GM18508 (cell line): Measurements from ENCODE around the gene FCRL2.
A peak's percentile ranks its signal among the peaks of the same experiment; 100 is the strongest.

Experiments used
- ATAC-seq: cut with Tn5 transposase; IDR thresholded peaks from one replicate; pipeline ENCODE4 v1.9.1; 2021; ENCODE audit warnings: moderate number of reproducible peaks; ENCODE audit not compliant: insufficient read depth, unreplicated experiment

The FCRL2 gene, protein sequence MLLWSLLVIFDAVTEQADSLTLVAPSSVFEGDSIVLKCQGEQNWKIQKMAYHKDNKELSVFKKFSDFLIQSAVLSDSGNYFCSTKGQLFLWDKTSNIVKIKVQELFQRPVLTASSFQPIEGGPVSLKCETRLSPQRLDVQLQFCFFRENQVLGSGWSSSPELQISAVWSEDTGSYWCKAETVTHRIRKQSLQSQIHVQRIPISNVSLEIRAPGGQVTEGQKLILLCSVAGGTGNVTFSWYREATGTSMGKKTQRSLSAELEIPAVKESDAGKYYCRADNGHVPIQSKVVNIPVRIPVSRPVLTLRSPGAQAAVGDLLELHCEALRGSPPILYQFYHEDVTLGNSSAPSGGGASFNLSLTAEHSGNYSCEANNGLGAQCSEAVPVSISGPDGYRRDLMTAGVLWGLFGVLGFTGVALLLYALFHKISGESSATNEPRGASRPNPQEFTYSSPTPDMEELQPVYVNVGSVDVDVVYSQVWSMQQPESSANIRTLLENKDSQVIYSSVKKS

DNA sequence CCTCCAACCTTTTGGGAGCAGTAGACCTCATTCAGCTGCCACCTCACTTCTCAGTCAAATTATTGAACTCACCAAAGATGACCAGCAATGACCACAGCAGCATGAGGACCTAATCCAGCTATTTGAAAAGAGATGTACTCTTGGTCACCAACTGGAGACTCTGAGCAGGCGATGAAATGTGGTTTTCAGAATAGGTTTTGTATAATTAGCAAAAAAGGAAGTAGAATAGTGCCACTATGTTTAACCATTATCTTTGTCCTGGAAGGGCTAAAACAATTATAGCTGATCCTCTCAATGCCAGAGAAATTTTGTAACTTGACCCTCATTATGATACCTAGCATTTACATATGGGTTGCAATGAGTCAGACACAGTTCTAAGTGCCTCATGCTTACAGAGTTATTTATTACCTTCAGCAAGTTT, at the start of gene FCRL2:
Gene FCRL2, minus strand, starts transcription at position 162 of the 421 bp plus-strand sequence. Its CDS starts 59 bp downstream, at position 103.
- peak; percentile 76 for ATAC-seq

GRCh38 chr1:157820299-157820698, 43.4 kb upstream of the FCRL2 start:
- ATAC-seq: no peak

DNA sequence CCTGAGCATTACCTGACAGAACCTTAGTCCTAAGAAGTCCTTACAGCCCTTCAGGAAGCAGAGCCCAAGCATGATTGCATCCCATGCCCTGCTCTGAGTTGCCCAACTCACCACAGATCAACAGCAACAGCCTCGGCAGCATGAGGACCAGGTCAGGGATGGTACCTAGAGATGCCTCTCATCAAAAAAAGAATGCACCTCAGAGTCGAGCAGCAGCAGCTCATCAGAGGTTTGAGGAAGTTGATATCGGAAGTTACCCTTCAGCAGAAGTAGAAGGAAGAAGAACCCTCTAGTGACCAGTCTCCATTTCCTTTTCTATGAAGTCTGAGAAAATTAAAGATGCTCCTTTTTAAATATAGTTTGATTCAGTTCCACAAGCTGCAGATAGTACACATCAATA, 43.0 kb upstream of the FCRL2 start, which contains the start of gene FCRL1:
Gene FCRL1, minus strand, starts transcription at position 225 of the 400 bp plus-strand sequence. Its CDS starts 83 bp downstream, at position 142.
- ATAC-seq: no peak

DNA sequence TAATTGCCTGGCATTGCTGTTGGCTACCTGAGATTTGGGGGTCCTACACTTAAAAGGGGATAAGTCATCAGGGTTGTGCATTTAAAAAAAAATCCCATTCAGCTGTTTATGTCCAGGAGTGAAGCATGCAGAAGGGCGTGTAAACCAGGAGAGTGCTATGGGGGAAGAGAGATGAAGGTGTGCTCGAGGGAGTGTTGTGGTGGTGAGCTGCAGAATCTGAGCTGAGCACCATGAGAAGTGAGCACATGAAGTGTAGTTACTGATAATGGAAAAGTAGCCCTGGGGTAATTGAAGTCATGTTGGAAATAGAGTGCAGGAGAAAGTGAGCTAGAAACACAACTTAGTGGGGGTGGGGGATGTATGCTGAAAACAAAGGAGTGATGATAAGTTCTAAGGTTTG, 42.3 kb upstream of the FCRL2 start:
- no peak for ATAC-seq

DNA sequence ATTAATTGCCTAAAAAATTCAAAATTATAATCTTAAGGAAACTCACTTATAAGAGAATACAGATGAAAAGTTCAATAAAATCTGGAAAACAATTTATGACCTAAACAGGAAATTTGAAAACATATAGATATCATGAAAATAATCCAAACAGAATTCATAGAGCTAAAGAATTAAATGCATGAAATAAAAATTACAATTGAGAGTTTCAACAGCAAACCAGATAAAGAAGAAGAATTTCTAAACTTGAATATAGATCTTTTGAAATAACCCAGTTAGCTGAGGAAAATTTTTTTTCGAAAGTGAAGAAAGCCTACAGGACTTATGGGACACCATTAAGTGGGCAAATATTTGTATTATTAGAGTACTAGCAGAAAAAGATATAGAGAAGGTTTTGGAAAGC, 36.3 kb upstream of the FCRL2 start:
- ATAC-seq: no peak

DNA sequence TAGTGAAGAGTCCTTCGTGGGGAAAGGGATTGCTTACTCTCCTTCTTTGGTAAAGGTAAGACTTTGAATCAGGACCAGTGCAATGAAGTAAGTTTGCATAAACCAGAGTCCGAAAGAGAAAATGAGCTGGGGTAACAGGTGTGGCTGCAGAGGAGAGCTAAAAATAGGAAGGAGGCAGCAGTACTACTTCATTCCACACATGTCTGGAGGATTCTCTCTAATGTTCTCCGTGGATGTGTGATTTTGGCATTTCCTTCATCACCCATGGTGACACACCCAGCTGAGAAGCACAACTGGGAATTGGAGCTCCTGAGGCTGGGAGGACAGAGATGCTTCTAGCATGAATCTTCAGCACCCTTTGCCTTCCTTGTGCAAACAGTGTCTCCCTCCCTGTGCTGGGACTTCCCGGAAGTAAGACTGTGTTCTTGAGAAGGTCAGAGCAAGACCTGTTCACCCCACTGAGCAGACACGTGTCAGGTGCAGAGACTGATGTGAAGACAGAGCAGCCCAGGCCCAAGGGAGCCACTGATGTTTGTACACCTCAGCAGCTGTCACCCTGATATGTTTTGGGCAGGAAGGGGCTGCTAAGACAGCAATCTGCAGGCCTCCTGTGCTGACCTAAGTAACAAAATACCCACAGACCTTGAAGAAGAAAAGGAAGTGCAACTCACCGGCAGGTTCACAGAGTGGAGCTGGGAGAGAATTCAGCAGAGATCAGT, 29.7 kb upstream of the FCRL2 start:
- peak; percentile 84 for ATAC-seq

DNA sequence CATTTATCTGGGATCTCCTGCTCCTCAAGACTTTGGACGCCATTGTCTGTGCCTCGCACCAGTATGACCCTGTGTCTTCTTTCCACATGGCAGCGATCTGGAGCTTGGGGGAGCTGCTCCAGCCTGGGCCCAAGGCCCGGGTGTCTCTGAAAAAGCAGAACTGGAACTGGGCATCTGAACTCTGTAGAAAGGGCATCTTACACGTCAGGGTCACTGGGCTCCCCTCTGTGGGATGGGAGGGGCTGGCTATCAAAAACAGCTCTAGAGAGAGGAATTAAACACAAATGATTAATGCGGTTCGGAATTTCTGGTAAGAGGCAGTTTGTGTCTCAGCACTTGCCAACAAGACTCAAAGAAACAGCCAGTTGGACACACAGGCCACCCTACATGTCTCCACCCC, 26.9 kb upstream of the FCRL2 start:
- no peak for ATAC-seq

- ATAC-seq: no peak
These were observed 23.1 kb upstream of the FCRL2 start for GRCh38 chr1:157799996-157800395.

DNA sequence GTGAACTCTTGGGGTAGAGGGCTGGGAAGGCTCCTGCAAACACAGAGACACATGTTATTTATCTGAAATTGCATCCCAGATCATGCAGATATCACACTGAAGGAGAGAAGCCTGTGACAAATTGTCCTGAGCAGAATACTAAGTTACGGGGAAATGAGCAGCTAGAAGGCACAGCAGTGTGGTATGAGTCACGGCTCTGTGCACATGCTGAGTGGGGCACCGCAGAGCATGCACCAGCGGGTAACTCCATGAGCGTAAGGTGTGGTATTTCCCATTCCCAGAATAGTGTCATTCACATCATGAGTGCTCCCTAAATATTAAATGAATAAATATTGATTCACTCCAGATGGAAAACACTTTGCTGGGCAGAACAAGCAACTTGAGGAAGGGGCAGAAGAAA, 21.3 kb upstream of the FCRL2 start:
- no peak for ATAC-seq

DNA sequence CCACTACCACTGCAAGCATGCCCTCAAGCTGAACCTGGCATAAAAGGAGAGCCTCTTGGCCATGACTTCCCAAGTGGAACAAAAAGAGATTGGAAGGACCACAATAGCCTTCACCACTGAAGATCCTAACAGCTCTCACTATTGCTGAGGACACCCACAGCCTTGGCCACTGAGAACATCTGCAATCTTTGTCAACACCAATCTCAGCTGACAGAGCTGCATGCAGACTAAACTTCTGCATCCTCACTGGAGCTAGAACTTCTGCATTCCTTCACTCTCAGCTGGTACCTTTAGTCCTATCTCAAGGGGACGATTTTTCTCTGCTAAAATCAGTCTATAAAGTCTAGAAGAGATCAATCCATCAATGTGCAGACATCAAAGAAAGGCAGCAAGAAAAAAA, 8.3 kb upstream of the FCRL2 start:
- ATAC-seq: no peak

- ATAC-seq: no peak
These were observed 7.9 kb upstream of the FCRL2 start for GRCh38 chr1:157784801-157785200.

DNA sequence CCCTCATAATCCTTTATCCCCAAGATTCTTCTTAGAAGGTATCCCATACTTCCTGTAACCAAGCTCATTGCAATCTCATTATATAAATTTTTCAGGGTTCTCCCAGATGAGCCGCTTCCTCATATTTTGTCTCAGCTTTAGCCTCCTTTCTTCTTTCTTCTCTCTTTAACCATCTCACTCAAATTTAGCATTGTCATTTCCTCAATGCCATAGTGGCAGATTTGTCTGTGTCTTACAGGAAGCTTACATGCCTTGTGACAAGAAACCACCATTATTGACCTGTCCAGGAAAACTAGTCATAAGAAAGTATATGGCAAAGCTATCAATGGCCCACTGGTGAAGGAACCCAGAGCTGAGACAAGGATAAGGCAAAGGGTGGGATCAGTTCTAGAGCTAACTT, 6.0 kb upstream of the FCRL2 start:
- no peak for ATAC-seq

DNA sequence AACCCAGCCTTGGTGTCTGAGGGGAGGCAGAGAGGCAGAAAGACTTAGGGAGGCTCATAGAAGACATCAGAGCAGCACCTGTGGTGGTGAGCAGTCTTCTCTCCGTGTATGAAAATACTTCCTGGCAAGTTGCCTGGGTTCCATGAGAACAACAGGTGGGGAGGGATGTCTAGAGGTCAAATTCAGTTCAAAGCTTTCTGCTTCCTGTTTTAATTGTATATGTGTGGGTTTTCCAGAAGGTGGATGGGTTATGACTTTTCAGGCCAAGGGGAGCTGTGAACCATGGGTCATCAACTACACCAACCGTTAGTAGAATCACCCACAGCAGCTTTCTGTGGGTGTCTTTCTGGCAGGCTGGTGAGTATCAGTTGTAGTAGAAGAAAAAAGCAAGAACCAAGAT, 4.1 kb upstream of the FCRL2 start:
- no peak for ATAC-seq

DNA sequence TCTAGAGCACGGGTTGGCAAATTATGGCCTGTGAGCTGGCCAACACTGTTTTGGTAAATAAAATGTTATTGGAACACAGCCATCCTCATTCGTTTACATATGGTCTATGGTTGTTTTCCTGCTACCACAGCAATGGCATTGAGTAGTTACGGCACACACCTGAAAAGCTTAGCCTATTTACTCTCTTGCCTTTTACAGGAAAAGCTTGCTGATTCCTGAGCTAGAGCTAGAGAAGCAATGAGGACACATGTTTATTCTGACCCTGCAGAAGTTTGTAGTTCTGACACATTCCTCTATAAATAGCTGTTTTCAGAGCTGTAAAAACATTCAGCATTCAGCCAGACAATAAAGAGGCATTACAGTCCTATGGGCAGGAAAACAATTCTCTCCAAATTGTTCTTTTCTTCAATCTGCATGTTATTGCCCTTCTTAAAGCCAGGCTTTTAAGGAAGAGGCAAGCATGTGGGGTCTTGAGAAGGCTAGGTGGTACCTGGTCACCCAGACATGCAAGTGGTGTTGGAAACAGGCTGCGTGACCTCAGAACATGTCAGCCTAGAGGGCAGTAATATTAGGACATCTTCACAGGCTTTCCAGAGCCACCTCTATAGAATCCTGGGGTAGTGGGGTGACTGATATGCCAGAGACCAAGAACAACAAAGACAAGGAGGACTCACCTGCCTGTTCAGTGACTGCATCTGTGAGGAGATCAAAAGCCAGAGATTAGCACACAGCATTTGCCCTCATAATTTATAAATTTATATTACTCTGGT, 1.6 kb downstream of the FCRL2 start:
- ATAC-seq: no peak

GRCh38 chr1:157774412-157774811, 2.5 kb downstream of the FCRL2 start:
- no peak for ATAC-seq

DNA sequence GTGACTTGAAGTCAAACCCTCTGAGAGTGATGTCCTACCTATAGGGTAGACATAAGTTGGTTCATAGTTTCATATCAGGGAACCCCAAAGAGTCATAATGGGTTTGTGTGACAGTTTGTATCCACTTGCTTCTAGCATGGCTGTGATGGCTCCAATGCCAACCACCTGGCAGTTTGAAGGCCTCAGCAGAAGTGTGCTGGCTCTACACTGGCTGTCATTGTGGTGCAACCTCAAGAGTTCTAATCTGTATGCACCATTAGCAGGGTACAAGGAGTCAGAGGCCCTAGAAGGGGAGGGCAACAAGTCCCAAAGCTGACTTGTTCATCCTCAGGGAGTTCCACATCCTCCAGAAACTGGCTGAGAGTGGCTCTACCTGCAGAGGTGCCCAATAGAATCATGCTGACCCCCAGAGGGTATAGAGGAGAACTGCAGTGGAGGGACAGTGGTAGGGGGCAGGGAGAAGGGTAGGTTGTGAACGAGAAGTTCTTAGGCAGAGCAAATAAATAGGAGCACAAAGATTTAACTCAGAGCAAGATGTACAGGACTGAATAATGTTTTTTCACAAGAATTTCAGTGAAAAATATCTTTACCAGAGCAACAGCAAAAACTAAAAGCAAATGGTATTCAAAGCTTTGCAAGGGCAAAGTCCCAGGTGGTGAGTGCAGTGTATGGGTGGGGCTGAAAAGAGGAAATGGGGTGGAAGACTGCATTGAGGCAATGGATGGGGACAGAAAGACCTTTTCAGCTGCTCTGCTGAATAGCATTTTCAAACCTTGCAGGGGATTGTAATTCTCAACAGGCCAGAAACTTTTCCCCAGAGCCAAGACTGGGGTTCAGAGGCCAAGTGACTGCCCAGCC, 3.2 kb downstream of the FCRL2 start:
- ATAC-seq: no peak

DNA sequence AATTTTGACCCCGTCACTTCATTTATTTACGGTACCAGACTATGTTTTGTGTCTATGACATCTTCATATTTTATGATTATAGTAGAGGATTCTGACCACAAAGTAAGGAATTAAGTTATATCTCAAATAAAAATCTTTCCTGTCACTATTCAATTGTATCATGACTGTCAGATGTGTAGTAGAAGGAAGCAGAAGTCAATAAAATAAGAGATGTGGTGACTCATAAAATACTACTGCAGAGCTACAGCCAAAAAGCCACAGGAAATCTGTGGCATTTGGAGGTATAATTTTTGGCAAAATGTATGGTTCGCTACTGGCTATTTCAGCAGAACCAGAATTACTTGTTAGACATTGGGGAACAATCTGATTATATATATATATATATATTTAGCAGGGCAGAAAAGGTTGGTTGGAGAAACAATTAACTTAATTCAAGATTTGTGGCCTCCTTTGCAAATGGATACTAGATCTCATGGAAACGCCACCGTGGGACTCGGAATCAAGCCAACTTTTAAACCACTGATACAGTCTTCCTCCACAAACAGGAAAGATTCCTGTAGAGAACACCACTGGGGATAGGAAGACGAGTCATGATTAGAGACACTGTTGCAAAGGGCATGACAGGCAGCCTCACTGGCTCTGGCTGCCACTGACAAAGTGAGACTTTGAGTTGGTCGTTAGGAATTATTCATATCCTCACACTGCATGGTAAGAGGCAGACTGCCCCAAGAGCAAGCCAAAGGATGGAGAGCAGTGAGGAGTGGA, 5.1 kb downstream of the FCRL2 start:
- no peak for ATAC-seq

- ATAC-seq: no peak
These were observed 6.4 kb downstream of the FCRL2 start for GRCh38 chr1:157770442-157771043.

DNA sequence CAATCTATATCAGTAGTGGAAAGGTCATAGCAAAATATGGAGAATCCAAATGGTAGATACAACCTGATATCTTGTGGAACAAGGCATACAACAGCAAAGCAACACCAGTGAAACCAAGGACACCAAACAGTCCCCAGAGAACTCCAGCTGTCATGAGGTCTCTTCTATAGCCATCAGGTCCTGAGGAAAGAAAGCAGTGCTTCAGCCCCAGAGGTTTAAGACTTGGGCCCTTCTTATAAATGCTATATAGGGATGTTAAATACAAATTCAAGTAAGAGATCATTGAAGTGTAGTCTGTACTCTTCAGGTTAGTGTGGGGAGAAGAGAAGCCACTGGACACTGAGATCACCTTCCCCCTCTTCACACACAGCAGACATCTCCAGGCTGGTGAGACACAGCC, 10.1 kb downstream of the FCRL2 start:
- no peak for ATAC-seq
